ENCODE results near the gene CHCHD3. TPM values are rescaled to one million over a fixed set of nuclear protein-coding genes. Genes with fewer than 3 reads are reported as not detected.

Gene CHCHD3
- polyA plus RNA-seq, 3 donors, result 30.5 to 56.7 (median 48.8) TPM

DNA sequence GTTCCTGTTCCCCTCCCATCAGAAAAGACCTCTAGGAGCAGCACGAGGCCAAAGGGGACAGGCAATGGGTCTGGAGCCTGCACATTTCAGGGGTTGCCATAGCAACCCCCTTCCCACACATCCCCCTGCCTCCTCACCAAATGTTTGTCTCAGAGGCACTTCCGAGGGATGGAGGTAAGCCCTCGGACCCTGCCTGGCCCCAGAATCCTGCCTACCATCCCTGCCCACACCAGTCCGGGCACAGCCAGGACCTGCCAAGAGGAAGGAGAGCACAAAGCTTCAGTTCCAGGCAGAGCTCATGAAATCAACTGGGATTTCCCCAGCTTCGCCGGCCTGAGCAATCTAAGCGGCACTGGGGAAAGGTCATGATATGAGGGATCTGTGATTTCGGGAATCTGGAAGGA is 330.6 kb downstream of the CHCHD3 start:
- H3K27ac ChIP-seq (ENCODE audit: low read depth in 1 of 2, low read length in 2 of 2), result no peak overlapping the region
- Mint-ChIP-seq H3K36me3 (no peaks in the 10 kb centered on the region), H3K4me1 (no peaks in the 10 kb centered on the region), H3K27ac (no peak overlapping the region), H3K9me3 (peaks cover 2 to 11% (median 5%) of the 10 kb centered on the region in 7 donors), H3K27me3 (ENCODE audit: low read depth in 3 of 3) (peaks cover 2 to 7% (median 2%) of the 10 kb centered on the region in 3 donors), H3K4me3 (no peak overlapping the region)
- H3K36me3 ChIP-seq (replicated peaks in 1 of 2; ENCODE audit: control insufficient read depth in 1 of 2, insufficient read depth in 2 of 2, low read length in 2 of 2), result no peaks in the 10 kb centered on the region
- no peaks in the 10 kb centered on the region for H4K20me1 ChIP-seq (ENCODE audit: insufficient read depth, low read length)
- H2AFZ ChIP-seq (ENCODE audit: insufficient read depth, low read depth, low read length, poor library complexity, severe bottlenecking), result no peak overlapping the region
- H3K9ac ChIP-seq (ENCODE audit: insufficient read depth, low read length, poor library complexity, severe bottlenecking), result no peak overlapping the region
- H3K4me2 ChIP-seq (replicated peaks; ENCODE audit: extremely low read depth, low read length, poor library complexity, severe bottlenecking), result no peak overlapping the region
- no peak overlapping the region for H3K4me3 ChIP-seq (replicated peaks in 1 of 3; ENCODE audit: low read depth in 2 of 3, low read length in 3 of 3)
- H3K9me3 ChIP-seq (replicated peaks in 1 of 2; ENCODE audit: control insufficient read depth in 1 of 2, insufficient read depth in 1 of 2, low read length in 2 of 2), result no peaks in the 10 kb centered on the region
- H3K79me2 ChIP-seq (ENCODE audit: insufficient read depth, low read length), result no peaks in the 10 kb centered on the region
- no peak for DNase-seq
- TF ChIP-seq, protein P1, sequence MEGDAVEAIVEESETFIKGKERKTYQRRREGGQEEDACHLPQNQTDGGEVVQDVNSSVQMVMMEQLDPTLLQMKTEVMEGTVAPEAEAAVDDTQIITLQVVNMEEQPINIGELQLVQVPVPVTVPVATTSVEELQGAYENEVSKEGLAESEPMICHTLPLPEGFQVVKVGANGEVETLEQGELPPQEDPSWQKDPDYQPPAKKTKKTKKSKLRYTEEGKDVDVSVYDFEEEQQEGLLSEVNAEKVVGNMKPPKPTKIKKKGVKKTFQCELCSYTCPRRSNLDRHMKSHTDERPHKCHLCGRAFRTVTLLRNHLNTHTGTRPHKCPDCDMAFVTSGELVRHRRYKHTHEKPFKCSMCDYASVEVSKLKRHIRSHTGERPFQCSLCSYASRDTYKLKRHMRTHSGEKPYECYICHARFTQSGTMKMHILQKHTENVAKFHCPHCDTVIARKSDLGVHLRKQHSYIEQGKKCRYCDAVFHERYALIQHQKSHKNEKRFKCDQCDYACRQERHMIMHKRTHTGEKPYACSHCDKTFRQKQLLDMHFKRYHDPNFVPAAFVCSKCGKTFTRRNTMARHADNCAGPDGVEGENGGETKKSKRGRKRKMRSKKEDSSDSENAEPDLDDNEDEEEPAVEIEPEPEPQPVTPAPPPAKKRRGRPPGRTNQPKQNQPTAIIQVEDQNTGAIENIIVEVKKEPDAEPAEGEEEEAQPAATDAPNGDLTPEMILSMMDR (IDR thresholded peaks at IDR 0.05), result no peak
- no peaks in the 10 kb centered on the region for H3K4me1 ChIP-seq (ENCODE audit: control insufficient read depth in 1 of 2, insufficient read depth in 2 of 2, low read length in 2 of 2)
- no peaks in the 10 kb centered on the region for H3K27me3 ChIP-seq (ENCODE audit: control insufficient read depth in 2 of 2, insufficient read depth in 2 of 2, low read length in 2 of 2)
- WGBS (ENCODE audit: insufficient coverage), result 70% methylated on average over 4 of the region's 8 CpGs
- intact Hi-C loops (cut with micrococcal nuclease), result no loop called here

DNA sequence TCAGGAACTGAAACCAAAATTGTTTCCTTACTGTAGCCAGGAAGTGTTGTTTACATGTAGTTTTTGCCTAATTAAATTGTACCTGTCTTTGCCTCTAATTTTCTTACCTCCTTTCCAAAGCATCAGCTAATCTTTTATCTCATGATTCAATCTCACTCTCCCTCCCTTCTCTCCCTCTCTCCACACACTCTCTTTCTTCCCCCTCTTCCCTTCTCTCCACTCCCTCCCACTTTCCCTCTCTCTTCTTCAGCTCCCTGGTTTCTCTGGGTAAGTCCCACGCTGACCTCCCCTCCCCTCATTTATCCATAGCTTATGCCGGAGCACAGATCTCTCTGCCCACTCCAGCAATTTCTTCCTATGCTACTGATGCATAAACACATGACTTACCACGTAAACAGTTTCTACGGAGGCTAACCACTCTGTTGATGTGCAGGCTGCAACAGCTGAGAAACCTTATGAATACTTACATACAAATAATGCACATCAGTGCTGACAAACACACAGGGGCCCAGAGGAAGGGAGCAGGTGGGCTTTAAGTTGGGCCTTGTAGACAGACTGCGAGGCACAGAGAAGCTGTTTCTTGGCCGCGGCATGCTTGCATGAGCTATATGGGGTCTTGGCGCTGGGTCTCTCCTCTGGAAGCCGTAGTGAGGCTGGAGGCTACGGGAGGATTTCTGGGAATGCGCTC is 331.2 kb downstream of the CHCHD3 start:
- Histone ChIP-seq H3K4me2 (replicated peaks; ENCODE audit: extremely low read depth, low read length, poor library complexity, severe bottlenecking) (no peak overlapping the region), H2AFZ (ENCODE audit: insufficient read depth, low read depth, low read length, poor library complexity, severe bottlenecking) (no peak overlapping the region), H3K4me3 (replicated peaks in 1 of 3; ENCODE audit: low read depth in 2 of 3, low read length in 3 of 3) (no peak overlapping the region), H3K9ac (ENCODE audit: insufficient read depth, low read length, poor library complexity, severe bottlenecking) (no peak overlapping the region), H3K27me3 (ENCODE audit: control insufficient read depth in 2 of 2, insufficient read depth in 2 of 2, low read length in 2 of 2) (no peaks in the 10 kb centered on the region), H3K79me2 (ENCODE audit: insufficient read depth, low read length) (no peaks in the 10 kb centered on the region), H3K36me3 (replicated peaks in 1 of 2; ENCODE audit: control insufficient read depth in 1 of 2, insufficient read depth in 2 of 2, low read length in 2 of 2) (no peaks in the 10 kb centered on the region), H3K9me3 (replicated peaks in 1 of 2; ENCODE audit: control insufficient read depth in 1 of 2, insufficient read depth in 1 of 2, low read length in 2 of 2) (no peaks in the 10 kb centered on the region), H3K27ac (ENCODE audit: low read depth in 1 of 2, low read length in 2 of 2) (no peak overlapping the region), H4K20me1 (ENCODE audit: insufficient read depth, low read length) (no peaks in the 10 kb centered on the region), H3K4me1 (ENCODE audit: control insufficient read depth in 1 of 2, insufficient read depth in 2 of 2, low read length in 2 of 2) (no peaks in the 10 kb centered on the region)
- WGBS (ENCODE audit: insufficient coverage), result 89% methylated on average over 11 of the region's 11 CpGs
- peaks cover 2 to 14% (median 5%) of the 10 kb centered on the region in 7 donors for H3K9me3 Mint-ChIP-seq
- H3K27ac Mint-ChIP-seq, result no peak overlapping the region
- H3K4me1 Mint-ChIP-seq, result no peaks in the 10 kb centered on the region
- no peak for DNase-seq
- peaks cover 2 to 6% (median 2%) of the 10 kb centered on the region in 3 donors for H3K27me3 Mint-ChIP-seq (ENCODE audit: low read depth in 3 of 3)
- no peak overlapping the region for H3K4me3 Mint-ChIP-seq
- TF ChIP-seq, protein P1 (IDR thresholded peaks at IDR 0.05), result no peak
- H3K36me3 Mint-ChIP-seq, result no peaks in the 10 kb centered on the region
- intact Hi-C loops (cut with micrococcal nuclease), result no loop called here
